G401 (cell line): Measurements from ENCODE around the gene CAPSL. TPM values are rescaled to one million over a fixed set of nuclear protein-coding genes. Genes with fewer than 3 reads are reported as not detected.

Experiments used
- total RNA-seq: library from RNA; depleted of rRNA; stranded (reverse); fragments of >200 nt; shearing (Covaris generic); gene quantifications from 2 replicates; pipeline ENCODE4 v1.2.3, GENCODE V29; 2014; rRNA removed

Gene CAPSL
- total RNA-seq, 1 experiment from 2014 or later, result not detected

Other genes with a start within 250 kb of the CAPSL start
- gene IL7R, start 81.7 kb downstream of the CAPSL start, total RNA-seq, result not detected in 2 replicates
- not detected in 2 replicates for gene UGT3A1, start 52.8 kb upstream of the CAPSL start, total RNA-seq
- not detected in 2 replicates for gene UGT3A2, start 128.3 kb upstream of the CAPSL start, total RNA-seq
- 2.8 and 14.2 TPM in 2 replicates for gene LMBRD2, start 213.3 kb upstream of the CAPSL start, total RNA-seq
- gene SKP2, start 213.5 kb upstream of the CAPSL start, total RNA-seq, result 35.6 and 68.8 TPM in 2 replicates